Measurements from ENCODE around the gene ZNF613.
"Not testable (repeated sequence)": the region's sequence is repeated elsewhere in the genome, so short reads cannot be mapped to it uniquely, and the experiment has no call there.

The ZNF613 gene

DNA sequence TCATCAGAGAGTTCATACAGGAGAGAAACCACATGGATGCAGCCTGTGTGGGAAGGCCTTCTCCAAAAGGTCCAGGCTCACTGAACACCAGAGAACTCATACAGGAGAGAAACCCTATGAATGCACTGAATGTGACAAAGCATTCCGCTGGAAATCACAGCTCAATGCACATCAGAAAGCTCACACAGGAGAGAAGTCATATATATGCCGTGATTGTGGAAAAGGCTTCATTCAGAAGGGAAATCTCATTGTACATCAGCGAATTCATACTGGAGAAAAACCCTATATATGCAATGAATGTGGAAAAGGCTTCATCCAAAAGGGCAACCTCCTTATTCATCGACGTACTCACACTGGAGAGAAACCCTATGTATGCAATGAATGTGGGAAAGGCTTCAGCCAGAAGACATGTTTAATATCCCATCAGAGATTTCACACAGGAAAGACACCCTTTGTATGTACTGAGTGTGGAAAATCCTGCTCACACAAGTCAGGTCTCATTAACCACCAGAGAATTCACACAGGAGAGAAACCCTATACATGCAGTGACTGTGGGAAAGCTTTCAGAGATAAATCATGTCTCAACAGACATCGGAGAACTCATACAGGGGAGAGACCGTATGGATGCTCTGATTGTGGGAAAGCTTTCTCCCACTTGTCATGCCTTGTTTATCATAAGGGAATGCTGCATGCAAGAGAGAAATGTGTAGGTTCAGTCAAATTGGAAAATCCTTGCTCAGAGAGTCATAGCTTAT lies 17.7 kb downstream of the ZNF613 start:
- no peak for DNase-seq (ENCODE audit: low spot score)

DNA sequence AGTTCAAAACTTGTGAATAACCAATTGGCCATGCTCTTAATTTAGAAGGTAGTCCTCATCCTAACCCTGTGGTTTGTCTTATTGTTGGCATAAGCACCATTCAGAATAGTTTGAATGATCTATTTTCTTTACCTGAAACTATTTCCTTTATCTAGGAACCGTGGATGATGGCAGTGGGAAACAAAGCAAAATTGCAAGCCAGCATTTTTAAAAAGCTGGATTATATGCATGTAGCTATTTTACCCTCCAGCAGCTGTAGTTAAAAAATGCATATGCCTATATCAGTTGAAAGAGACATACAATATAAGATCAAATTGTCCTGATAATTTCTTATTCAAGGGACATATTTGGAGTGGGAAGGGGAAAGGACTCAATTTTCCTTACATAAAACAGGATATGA lies 19.3 kb downstream of the ZNF613 start:
- no peak for DNase-seq (ENCODE audit: low spot score)

GRCh38 chr19:51948975-51949374 lies 21.7 kb downstream of the ZNF613 start:
- DNase-seq (ENCODE audit: low spot score): no peak

GRCh38 chr19:51957846-51958245 lies 30.6 kb downstream of the ZNF613 start:
- not testable (repeated sequence) for DNase-seq (ENCODE audit: low spot score)

DNA sequence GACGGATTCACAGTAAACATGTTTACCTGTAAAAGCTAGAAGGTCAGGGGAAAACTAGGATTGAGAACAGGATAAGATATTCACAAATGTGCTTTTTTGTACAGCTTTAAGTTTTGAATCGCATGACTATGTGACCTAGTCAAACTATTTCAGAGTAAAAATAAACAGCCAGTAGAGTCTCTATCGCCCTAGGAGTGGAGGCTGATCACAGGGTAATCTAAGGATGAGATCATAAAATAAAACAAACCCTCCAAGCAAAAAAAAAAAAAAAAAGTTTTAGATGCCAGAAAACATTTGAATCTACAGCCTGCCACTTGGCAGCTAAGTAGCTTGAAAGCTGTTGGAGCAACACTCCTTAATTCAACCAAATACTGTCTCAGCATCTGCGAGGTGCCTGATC lies 32.5 kb downstream of the ZNF613 start:
- no peak for DNase-seq (ENCODE audit: low spot score)

DNA sequence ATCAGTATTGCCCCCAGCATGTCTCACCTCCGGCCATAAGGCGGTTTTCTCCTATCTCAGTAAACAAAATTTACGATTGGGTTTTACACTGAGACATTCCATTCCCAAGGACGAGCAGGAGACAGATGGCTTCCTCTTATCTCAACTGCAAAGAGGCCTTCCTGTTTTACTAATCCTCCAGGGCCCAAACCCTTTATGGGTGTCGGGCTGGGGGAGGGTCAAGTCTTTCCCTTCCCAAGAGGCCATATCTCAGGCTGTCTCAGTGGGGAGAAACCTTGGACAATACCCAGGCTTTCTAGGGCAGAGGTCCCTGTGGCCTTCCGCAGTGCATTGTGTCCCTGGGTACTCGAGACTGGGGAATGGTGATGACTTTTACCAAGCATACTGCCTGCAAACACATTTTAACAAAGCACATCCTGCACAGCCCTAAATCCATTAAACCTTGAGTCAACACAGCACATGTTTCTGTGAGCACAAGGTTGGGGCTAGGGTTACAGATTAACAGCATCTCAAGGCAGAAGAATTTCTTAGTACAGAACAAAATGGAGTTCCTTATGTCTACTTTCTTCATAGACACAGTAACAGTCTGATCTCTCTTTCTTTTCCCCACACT lies 33.5 kb downstream of the ZNF613 start:
- not testable (repeated sequence) for DNase-seq (ENCODE audit: low spot score)

DNA sequence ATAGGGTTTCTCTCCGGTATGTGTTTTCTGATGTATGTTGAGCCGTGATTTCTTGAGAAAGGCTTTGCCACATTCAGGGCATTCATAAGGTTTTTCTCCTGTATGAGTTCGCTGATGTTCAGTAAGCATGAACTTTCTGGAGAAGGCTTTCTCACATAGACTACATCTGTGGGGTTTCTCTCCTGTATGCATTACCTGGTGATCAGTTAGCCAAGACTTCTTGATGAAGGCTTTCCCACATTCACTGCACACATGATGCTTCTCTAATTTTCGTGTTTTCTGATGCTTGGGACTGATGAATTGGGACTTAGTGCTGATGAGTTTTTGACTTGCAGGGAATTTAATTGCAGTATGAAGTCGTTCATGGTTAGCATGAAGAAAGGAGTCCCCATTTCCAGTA lies 38.3 kb downstream of the ZNF613 start:
- no peak for DNase-seq (ENCODE audit: low spot score)

GRCh38 chr19:51970718-51971117 lies 43.4 kb downstream of the ZNF613 start:
- no peak for DNase-seq (ENCODE audit: low spot score)

DNA sequence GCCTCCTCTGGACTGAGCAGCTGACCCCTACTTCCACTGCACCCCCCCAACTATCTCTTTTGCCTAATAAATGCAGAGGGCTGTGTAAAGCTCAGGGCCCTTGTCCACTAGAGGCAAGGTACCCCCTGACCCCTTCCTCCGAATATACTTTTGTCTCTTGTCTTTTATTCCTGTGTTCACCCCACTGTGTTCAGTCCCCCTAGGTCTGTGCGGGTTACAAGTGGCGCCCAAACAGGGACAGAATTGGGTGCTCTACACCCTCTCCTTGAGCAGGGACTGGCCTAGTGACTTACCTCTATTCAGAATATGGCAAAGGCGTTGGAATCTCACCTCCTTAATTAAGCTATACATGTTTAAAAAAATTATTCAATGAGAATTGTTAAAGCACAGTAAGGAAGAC lies 44.4 kb downstream of the ZNF613 start:
- no peak for DNase-seq (ENCODE audit: low spot score)

DNA sequence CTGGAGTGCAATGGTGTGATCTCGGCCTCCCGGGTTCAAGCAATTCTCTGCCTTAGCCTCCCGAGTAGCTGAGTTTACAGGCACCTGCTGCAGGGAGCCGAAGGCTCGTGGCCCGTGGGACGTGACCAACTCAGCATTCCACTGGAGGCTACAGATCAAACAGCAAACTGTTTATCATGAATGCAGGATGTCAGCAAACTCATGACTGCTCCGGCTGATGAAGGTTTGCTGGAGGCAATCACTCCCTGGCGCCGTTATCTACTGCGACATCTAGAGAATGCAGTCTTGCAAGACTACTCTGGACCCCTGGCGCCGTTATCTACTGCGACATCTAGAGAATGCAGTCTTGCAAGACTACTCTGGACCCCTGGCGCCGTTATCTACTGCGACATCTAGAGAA lies 48.5 kb downstream of the ZNF613 start:
- DNase-seq (ENCODE audit: low spot score): not testable (repeated sequence)

DNA sequence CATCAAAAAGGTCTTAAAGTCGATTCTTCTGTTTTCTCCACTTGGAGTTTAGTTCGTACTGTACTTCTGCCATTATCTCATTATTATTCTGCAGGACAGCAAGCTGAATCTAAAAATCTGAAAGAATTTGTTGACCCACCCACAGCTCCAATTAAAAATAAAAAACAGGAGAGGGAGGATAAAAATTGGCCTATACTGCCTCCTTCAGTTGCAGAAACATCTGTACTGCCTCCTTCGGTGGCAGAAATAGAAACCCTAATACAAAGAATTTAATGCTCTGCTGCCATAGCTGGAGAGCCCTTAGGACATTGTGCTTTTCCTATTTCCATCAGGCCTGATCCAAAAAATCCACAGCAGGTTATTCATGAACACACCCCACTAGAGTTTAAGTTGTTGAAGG lies 49.6 kb downstream of the ZNF613 start:
- DNase-seq (ENCODE audit: low spot score): no peak

- DNase-seq (ENCODE audit: low spot score): no peak
Measured at GRCh38 chr19:51977346-51977745, 50.1 kb downstream of the ZNF613 start.

GRCh38 chr19:51978882-51979281 lies 51.6 kb downstream of the ZNF613 start:
- no peak for DNase-seq (ENCODE audit: low spot score)

GRCh38 chr19:51980116-51980736 lies 53.0 kb downstream of the ZNF613 start:
- DNase-seq (ENCODE audit: low spot score): no peak

DNA sequence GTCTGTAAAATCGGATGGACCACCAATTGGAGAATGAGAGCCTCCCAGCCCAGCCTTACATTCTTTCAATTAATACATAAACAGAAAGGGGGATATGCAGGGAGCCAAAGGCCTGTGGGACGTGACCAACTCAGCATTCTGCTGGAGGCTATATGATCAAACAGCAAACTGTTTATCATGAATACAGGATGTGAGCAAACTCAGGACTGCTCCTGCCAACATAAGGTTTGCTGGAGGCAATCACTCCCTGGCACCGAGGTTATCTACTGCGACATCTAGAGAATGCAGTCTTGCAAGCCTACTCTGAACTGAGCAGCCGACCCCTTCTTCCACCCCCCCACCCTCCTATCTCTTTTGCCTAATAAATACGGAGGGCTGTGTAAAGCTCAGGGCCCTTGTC lies 53.7 kb downstream of the ZNF613 start:
- not testable (repeated sequence) for DNase-seq (ENCODE audit: low spot score)

DNA sequence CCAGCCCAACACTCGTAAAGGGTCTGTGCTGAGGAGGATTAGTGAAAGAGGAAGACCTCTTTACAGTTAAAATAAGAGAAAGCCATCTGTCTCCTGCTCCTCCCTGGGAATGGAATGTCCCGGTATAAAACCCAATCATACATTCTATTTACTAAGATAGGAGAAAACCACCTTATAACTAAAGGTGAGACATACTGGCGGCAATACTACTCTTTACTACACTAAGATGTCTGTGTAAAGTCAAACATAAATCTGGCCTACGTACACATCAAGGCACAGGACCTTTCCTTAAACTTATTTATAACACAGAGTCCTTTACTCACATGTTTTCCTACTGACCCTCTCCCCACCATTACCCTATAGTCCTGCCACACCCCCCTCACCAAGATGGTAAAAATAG lies 56.1 kb downstream of the ZNF613 start:
- no peak for DNase-seq (ENCODE audit: low spot score)

DNA sequence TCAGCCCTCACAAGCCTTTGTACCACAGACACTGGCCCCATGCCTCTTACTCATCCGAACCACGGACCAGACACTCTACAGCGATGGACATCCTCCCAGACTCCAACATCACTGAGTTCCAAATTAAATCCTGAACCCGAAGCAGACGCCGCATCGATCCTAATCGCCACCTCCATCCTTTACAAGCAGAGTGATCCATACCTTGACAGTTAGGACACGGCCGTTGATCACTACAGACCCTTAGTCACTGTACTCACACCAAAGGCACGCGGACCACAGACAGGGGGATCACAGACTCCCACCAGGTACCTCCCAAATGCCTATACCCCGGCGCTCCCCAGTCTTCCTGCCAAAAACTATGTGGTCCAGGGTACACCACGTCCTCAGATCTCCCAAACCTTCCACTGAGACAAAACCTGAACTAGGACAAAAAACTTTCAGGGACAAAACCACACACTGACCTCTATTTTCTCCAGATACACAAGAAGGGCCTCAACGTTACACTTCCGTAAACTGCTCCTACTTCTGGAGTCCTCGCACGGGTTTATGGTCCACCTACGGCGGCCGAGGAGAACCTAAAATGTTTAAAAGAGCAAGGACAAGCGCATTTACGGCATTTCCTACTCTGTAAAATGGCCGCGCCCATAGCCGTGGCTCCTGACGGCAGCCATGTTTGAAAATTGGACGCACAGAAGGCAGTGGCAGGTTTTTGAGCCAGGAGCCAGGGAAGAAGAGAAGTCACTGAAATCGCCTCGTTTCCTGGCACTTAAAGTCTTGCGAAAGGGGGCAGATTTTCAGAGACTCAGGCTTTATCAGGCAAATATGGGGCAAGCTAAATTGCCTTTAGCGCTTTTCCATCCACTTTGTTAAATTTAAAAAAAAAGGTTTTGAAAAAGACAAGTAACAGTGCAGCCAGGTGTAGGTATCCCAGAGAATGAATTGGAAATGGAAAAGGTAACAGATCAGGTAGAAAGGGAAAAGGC lies 59.3 kb downstream of the ZNF613 start, which contains the start of gene ZNF350:
Gene ZNF350, minus strand, starts transcription at position 532 of the 983 bp plus-strand sequence. CDS start 12,480 bp downstream, outside the sequence.
- DNase-seq (ENCODE audit: low spot score): peak; percentile 30

GRCh38 chr19:51993422-51993821 lies 66.2 kb downstream of the ZNF613 start:
- DNase-seq (ENCODE audit: low spot score): no peak

DNA sequence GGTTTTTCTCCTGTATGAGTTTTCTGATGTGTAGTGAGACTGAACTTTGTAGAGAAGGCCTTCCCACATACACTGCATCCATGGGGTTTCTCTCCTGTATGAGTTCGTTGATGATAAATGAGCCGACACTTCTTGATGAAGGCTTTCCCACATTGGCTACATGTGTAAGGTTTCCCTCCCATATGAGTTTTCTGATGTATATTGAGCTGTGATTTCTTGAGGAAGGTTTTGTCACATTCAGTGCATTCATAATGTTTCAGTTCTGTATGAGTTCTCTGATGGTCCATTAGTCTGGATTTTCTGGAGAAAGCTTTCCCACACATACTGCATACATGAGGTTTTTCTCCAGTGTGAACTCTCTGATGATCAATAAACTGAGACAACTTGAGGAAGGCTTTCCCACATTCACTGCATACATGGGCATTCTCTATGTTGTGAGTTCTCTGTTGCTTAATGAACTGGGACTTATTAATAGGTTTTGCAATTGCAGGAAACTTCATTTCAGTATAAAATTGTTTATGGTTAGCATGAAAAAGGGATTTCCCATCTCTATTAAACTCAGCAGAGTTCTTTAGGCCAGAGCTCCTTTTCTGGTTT lies 66.9 kb downstream of the ZNF613 start:
- DNase-seq (ENCODE audit: low spot score): no peak

Measured in HuH-7 (cell line).